EH (cell line): Measurements from ENCODE around the gene PDE10A.
"Not testable (repeated sequence)": the region's sequence is repeated elsewhere in the genome, so short reads cannot be mapped to it uniquely, and the experiment has no call there.

Source experiments
- DNase-seq: peaks from one replicate; pipeline ENCODE4 v3.0.0-alpha.2; 2015; ENCODE audit warnings: low read depth

PDE10A gene

GRCh38 chr6:165586706-165587105 lies 76.3 kb downstream of the PDE10A start:
- DNase-seq, result no peak

- DNase-seq, result no peak
Observed at GRCh38 chr6:165585060-165585459, 78.0 kb downstream of the PDE10A start.

GRCh38 chr6:165584541-165584940 lies 78.5 kb downstream of the PDE10A start:
- DNase-seq, result no peak

- no peak for DNase-seq
Observed at GRCh38 chr6:165581678-165582077, 81.4 kb downstream of the PDE10A start.

GRCh38 chr6:165580136-165580535 lies 82.9 kb downstream of the PDE10A start:
- DNase-seq, result no peak

- no peak for DNase-seq
Observed at GRCh38 chr6:165579151-165579550, 83.9 kb downstream of the PDE10A start.

- no peak for DNase-seq
Observed at GRCh38 chr6:165577556-165577955, 85.5 kb downstream of the PDE10A start.

GRCh38 chr6:165575158-165575549 lies 87.9 kb downstream of the PDE10A start:
- DNase-seq, result no peak

- no peak for DNase-seq
Observed at GRCh38 chr6:165574220-165575157, 88.6 kb downstream of the PDE10A start.

- no peak for DNase-seq
Observed at GRCh38 chr6:165573671-165574070, 89.4 kb downstream of the PDE10A start.

GRCh38 chr6:165571721-165572132 lies 91.3 kb downstream of the PDE10A start:
- no peak for DNase-seq

GRCh38 chr6:165571068-165571682 lies 91.9 kb downstream of the PDE10A start:
- DNase-seq, result no peak

- no peak for DNase-seq
Observed at GRCh38 chr6:165568326-165568725, 94.7 kb downstream of the PDE10A start.

GRCh38 chr6:165566088-165566828 lies 96.8 kb downstream of the PDE10A start:
- no peak for DNase-seq

- DNase-seq, result no peak
Observed at GRCh38 chr6:165562421-165563090, 100.5 kb downstream of the PDE10A start.

GRCh38 chr6:165559632-165560031 lies 103.4 kb downstream of the PDE10A start:
- no peak for DNase-seq

- DNase-seq, result not testable (repeated sequence)
Observed at GRCh38 chr6:165558097-165558496, 104.9 kb downstream of the PDE10A start.

GRCh38 chr6:165557674-165558073 lies 105.4 kb downstream of the PDE10A start:
- DNase-seq, result no peak

- DNase-seq, result no peak
Observed at GRCh38 chr6:165556116-165556843, 106.8 kb downstream of the PDE10A start.

- not testable (repeated sequence) for DNase-seq
Observed at GRCh38 chr6:165554644-165555043, 108.4 kb downstream of the PDE10A start.

GRCh38 chr6:165552248-165552736 lies 110.7 kb downstream of the PDE10A start:
- no peak for DNase-seq
